Measurements from ENCODE around the gene FBXO3. TPM values are rescaled to one million over a fixed set of nuclear protein-coding genes. Genes with fewer than 3 reads are reported as not detected.

Gene FBXO3
- total RNA-seq, 1 donor from 2014 or later: 32.5 TPM

- intact Hi-C loops (cut with DNase I): no loop called here
- Histone ChIP-seq H3K27ac (no peak overlapping the region), H3K9me3 (no peaks in the 10 kb centered on the region), H3K36me3 (peaks cover 51% of the 10 kb centered on the region), H3K27me3 (no peaks in the 10 kb centered on the region), H3K4me1 (peaks cover 17% of the 10 kb centered on the region), H3K4me3 (no peak overlapping the region)
- no peak for ATAC-seq
- TF ChIP-seq CTCF (IDR thresholded peaks at IDR 0.05): no peak
- DNase-seq: no peak
Measured at GRCh38 chr11:33770236-33770635, 4.1 kb downstream of the FBXO3 start.

DNA sequence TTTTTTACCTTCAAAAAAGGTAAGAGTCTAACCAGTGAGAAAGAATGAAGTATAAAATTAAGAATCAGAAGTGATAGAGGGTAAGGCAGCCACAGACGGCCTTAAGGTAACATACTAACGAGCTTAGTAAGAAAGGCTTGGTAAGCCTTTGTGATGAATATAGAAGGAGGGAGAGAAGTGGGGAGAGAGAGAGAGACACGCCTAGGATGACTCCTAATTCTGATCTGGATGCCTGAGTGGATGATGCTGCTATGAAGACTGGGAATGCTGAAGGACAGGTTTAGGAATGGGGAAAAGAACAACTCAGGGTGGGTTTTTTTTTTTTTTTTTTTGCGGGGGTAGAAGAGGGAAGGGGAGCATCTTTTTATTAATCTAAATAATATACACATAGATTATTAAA is 4.8 kb downstream of the FBXO3 start:
- H3K27ac ChIP-seq: no peak overlapping the region

GRCh38 chr11:33767624-33768023 is 6.7 kb downstream of the FBXO3 start:
- DNase-seq (no peak), ATAC-seq (no peak)
- Histone ChIP-seq H3K9me3 (no peaks in the 10 kb centered on the region), H3K36me3 (peaks cover 69% of the 10 kb centered on the region), H3K4me1 (peaks cover 8% of the 10 kb centered on the region), H3K27me3 (no peaks in the 10 kb centered on the region), H3K27ac (no peak overlapping the region), H3K4me3 (no peak overlapping the region)
- intact Hi-C loops (cut with DNase I): no loop called here
- TF ChIP-seq CTCF (IDR thresholded peaks at IDR 0.05): no peak

More for the DNA sequence above, 4.8 kb downstream of the FBXO3 start:
- Histone ChIP-seq H3K4me1 (peaks cover 17% of the 10 kb centered on the region), H3K9me3 (no peaks in the 10 kb centered on the region), H3K4me3 (no peak overlapping the region), H3K27me3 (no peaks in the 10 kb centered on the region), H3K36me3 (peaks cover 58% of the 10 kb centered on the region)
- ATAC-seq: no peak
- no peak for TF ChIP-seq CTCF (IDR thresholded peaks at IDR 0.05)
- intact Hi-C loops (cut with DNase I): no loop called here
- DNase-seq: no peak

DNA sequence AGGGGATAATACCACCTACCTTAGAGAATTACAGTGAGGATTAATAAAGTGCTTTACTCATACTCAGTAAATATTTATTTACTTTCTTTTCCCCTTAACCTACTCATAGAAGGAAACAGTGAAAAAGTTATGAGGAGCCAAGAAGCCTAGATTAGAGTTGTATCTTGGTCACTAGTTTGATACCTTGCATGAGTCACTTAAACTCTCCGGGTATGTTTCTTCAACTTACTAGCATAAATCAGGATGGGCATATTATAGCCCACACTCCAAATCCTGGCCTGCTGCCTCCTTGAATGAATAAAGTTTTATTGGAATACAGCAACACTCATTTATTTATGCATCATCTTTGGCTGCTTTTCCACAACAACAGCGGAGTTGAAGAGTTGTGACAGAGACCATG is 8.2 kb downstream of the FBXO3 start:
- DNase-seq (no peak), ATAC-seq (no peak)
- Histone ChIP-seq H3K27ac (no peak overlapping the region), H3K4me3 (no peak overlapping the region), H3K4me1 (no peaks in the 10 kb centered on the region), H3K27me3 (no peaks in the 10 kb centered on the region), H3K36me3 (peaks cover 79% of the 10 kb centered on the region), H3K9me3 (no peaks in the 10 kb centered on the region)
- intact Hi-C loops (cut with DNase I): no loop called here
- TF ChIP-seq CTCF (IDR thresholded peaks at IDR 0.05): no peak

DNA sequence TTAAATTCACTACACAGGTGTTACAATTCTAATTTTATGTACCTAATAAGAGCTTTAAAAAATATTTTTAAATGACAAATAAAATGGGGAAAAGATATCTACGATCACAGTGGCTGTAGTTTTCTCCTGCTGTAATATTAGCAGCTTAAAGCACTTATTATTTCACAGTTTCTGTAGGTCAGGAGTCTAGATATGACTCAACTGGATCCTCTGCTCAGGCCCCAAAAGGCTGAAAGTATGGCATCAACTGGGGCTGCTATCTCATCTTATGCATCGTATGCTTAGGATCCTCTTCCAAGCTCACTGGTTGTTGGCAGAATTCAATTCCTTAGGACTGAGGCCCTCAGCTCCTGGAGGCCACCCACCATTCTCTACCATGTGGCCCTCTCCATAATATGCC is 12.8 kb downstream of the FBXO3 start:
- TF ChIP-seq CTCF (IDR thresholded peaks at IDR 0.05): no peak
- peaks cover 86% of the 10 kb centered on the region for H3K36me3 ChIP-seq

DNA sequence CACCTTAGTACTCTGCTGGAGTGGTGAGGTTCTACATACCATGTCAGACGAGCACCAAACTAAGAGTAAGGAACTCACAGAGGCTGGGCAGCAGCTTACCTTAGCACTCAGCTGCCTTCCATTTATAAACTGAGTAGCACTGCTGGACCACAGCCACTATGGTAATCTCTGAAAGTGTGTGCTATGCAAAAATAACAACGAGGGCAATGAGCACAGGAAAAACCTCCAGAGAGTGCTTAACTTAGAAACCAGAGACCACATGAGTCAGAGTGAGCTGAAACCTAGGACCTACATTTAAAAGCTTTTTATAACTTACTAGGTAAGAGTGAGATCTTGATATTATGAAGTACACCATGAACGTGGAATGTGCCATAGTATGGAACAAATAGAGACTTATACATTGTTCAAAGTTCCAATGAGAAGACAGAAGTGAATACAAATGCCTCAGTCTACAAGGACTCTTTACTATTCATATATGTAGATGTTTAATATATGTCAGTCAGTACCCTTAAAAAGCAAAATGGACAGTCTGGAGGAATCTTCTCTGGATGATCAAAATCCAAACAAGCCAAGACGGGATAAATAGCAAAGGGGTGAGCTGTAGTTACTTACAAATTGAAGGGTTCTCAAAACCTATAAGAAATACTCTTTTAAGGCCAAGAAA is 20.9 kb downstream of the FBXO3 start:
- DNase-seq: no peak
- Histone ChIP-seq H3K36me3 (peaks cover 98% of the 10 kb centered on the region), H3K4me3 (no peak overlapping the region), H3K4me1 (no peaks in the 10 kb centered on the region), H3K27ac (no peak overlapping the region), H3K9me3 (no peaks in the 10 kb centered on the region), H3K27me3 (no peaks in the 10 kb centered on the region)
- no peak for ATAC-seq
- intact Hi-C loops (cut with DNase I): no loop called here
- TF ChIP-seq CTCF (IDR thresholded peaks at IDR 0.05): no peak

More for the DNA sequence above, 12.8 kb downstream of the FBXO3 start:
- no peak overlapping the region for H3K27ac ChIP-seq
- no peak overlapping the region for H3K4me3 ChIP-seq
- H3K9me3 ChIP-seq: no peaks in the 10 kb centered on the region
- H3K4me1 ChIP-seq: no peaks in the 10 kb centered on the region
- ATAC-seq: no peak
- no peak for DNase-seq
- no peaks in the 10 kb centered on the region for H3K27me3 ChIP-seq
- intact Hi-C loops (cut with DNase I): no loop called here
